Adipocyte (in vitro differentiated cells): ENCODE measurements around the gene SH2D6.

Source experiments
- DNase-seq: peaks from one replicate; pipeline ENCODE4 v3.0.0-alpha.2; 2015; ENCODE audit warnings: low read depth
- H3K27me3 ChIP-seq: replicated peaks from 2 replicates; pipeline ENCODE4 v1.7.0; 2013; ENCODE audit warnings: mild to moderate bottlenecking, low read length, moderate library complexity; ENCODE audit not compliant: control insufficient read depth, insufficient read depth
- H3K36me3 ChIP-seq: 2 replicates; pipeline ENCODE4 v1.7.0; 2013; ENCODE audit warnings: low read length, mild to moderate bottlenecking, moderate library complexity; ENCODE audit not compliant: control insufficient read depth, insufficient read depth, severe bottlenecking
- H3K4me1 ChIP-seq: 2 replicates; pipeline ENCODE4 v1.7.0; 2013; ENCODE audit warnings: mild to moderate bottlenecking, low read length, moderate library complexity; ENCODE audit not compliant: control insufficient read depth, insufficient read depth
- H3K4me3 ChIP-seq: 2 replicates; pipeline ENCODE4 v1.7.0; 2013; ENCODE audit warnings: mild to moderate bottlenecking, low read length, moderate library complexity
- H3K9ac ChIP-seq: 2 replicates; pipeline ENCODE4 v1.7.0; 2013; ENCODE audit warnings: mild to moderate bottlenecking, low read length, moderate library complexity
- H3K9me3 ChIP-seq: 2 replicates; pipeline ENCODE4 v1.7.0; 2013; ENCODE audit warnings: mild to moderate bottlenecking, low read length, moderate library complexity; ENCODE audit not compliant: control insufficient read depth

SH2D6 gene

GRCh38 chr2:85399183-85399455 is 19.4 kb upstream of the SH2D6 start:
- no peaks in the 10 kb centered on the region for H3K27me3 ChIP-seq
- no peak for DNase-seq
- peaks cover 25% of the 10 kb centered on the region for H3K4me1 ChIP-seq
- no peak overlapping the region for H3K4me3 ChIP-seq
- H3K9ac ChIP-seq, result no peak overlapping the region
- H3K36me3 ChIP-seq, result peaks cover 13% of the 10 kb centered on the region
- no peaks in the 10 kb centered on the region for H3K9me3 ChIP-seq

GRCh38 chr2:85400023-85400422 is 18.5 kb upstream of the SH2D6 start:
- DNase-seq, result no peak
- Histone ChIP-seq H3K9ac (no peak overlapping the region), H3K36me3 (peaks cover 13% of the 10 kb centered on the region), H3K4me3 (no peak overlapping the region), H3K27me3 (no peaks in the 10 kb centered on the region), H3K9me3 (no peaks in the 10 kb centered on the region), H3K4me1 (peaks cover 18% of the 10 kb centered on the region)

- H3K9ac ChIP-seq, result no peak overlapping the region
- H3K4me3 ChIP-seq, result no peak overlapping the region
- H3K9me3 ChIP-seq, result no peaks in the 10 kb centered on the region
- peaks cover 25% of the 10 kb centered on the region for H3K4me1 ChIP-seq
- H3K27me3 ChIP-seq, result no peaks in the 10 kb centered on the region
- H3K36me3 ChIP-seq, result peaks cover 10% of the 10 kb centered on the region
- DNase-seq, result no peak
Measured at GRCh38 chr2:85400541-85401463, 17.7 kb upstream of the SH2D6 start.

GRCh38 chr2:85401464-85401805 is 17.1 kb upstream of the SH2D6 start:
- no peaks in the 10 kb centered on the region for H3K27me3 ChIP-seq
- peaks cover 20% of the 10 kb centered on the region for H3K4me1 ChIP-seq
- no peak overlapping the region for H3K4me3 ChIP-seq
- H3K9me3 ChIP-seq, result no peaks in the 10 kb centered on the region
- H3K9ac ChIP-seq, result no peak overlapping the region
- peaks cover 10% of the 10 kb centered on the region for H3K36me3 ChIP-seq
- DNase-seq, result no peak

GRCh38 chr2:85401844-85402243 is 16.7 kb upstream of the SH2D6 start:
- Histone ChIP-seq H3K36me3 (peaks cover 10% of the 10 kb centered on the region), H3K4me3 (no peak overlapping the region), H3K27me3 (no peaks in the 10 kb centered on the region), H3K9me3 (no peaks in the 10 kb centered on the region), H3K9ac (no peak overlapping the region), H3K4me1 (peaks cover 16% of the 10 kb centered on the region)
- DNase-seq, result no peak

- Histone ChIP-seq H3K36me3 (peaks cover 4% of the 10 kb centered on the region), H3K27me3 (no peaks in the 10 kb centered on the region), H3K9me3 (no peaks in the 10 kb centered on the region), H3K4me3 (no peak overlapping the region), H3K9ac (peak overlapping the region; percentile 3), H3K4me1 (peaks cover 23% of the 10 kb centered on the region)
- DNase-seq, result peak; percentile 41
Measured at GRCh38 chr2:85405201-85406059, 13.1 kb upstream of the SH2D6 start.

- H3K27me3 ChIP-seq, result no peaks in the 10 kb centered on the region
Measured at GRCh38 chr2:85409845-85410583, 8.5 kb upstream of the SH2D6 start, which contains the start of gene CAPG. Gene CAPG (minus strand): TSS chr2:85410366. CDS start chr2:85402145, 8,221 bp downstream.

GRCh38 chr2:85410584-85411404 is 7.7 kb upstream of the SH2D6 start:
- no peak for DNase-seq
- H3K9me3 ChIP-seq, result no peaks in the 10 kb centered on the region
- H3K4me1 ChIP-seq, result peaks cover 37% of the 10 kb centered on the region
- H3K27me3 ChIP-seq, result no peaks in the 10 kb centered on the region
- no peak overlapping the region for H3K4me3 ChIP-seq
- no peaks in the 10 kb centered on the region for H3K36me3 ChIP-seq
- peak overlapping the region; percentile 36 for H3K9ac ChIP-seq

More at GRCh38 chr2:85409845-85410583, 8.5 kb upstream of the SH2D6 start, which contains the start of gene CAPG:
- no peaks in the 10 kb centered on the region for H3K36me3 ChIP-seq
- no peak for DNase-seq
- H3K4me1 ChIP-seq, result peaks cover 44% of the 10 kb centered on the region
- H3K9ac ChIP-seq, result peak within 1 kb of the TSS; percentile 36
- H3K4me3 ChIP-seq, result no peak within 1 kb of the TSS
- H3K9me3 ChIP-seq, result no peaks in the 10 kb centered on the region

- no peaks in the 10 kb centered on the region for H3K9me3 ChIP-seq
- DNase-seq, result no peak
- H3K4me1 ChIP-seq, result peaks cover 36% of the 10 kb centered on the region
Measured at GRCh38 chr2:85411405-85411748, 7.1 kb upstream of the SH2D6 start.

GRCh38 chr2:85413592-85414420 is 4.7 kb upstream of the SH2D6 start:
- peaks cover 31% of the 10 kb centered on the region for H3K4me1 ChIP-seq
- no peaks in the 10 kb centered on the region for H3K36me3 ChIP-seq
- H3K9me3 ChIP-seq, result no peaks in the 10 kb centered on the region
- DNase-seq, result peak; percentile 84
- H3K9ac ChIP-seq, result peak overlapping the region; percentile 86
- H3K27me3 ChIP-seq, result no peaks in the 10 kb centered on the region
- H3K4me3 ChIP-seq, result peak overlapping the region; percentile 87

More at GRCh38 chr2:85411405-85411748, 7.1 kb upstream of the SH2D6 start:
- Histone ChIP-seq H3K36me3 (no peaks in the 10 kb centered on the region), H3K9ac (no peak overlapping the region), H3K4me3 (no peak overlapping the region), H3K27me3 (no peaks in the 10 kb centered on the region)
